HG02981 (cell line): ENCODE results near the gene UBAC1.
"Not testable (repeated sequence)": the region's sequence is repeated elsewhere in the genome, so short reads cannot be mapped to it uniquely, and the experiment has no call there.

Experiments
- ATAC-seq: cut with Tn5 transposase; IDR thresholded peaks from one replicate; pipeline ENCODE4 v1.9.1; 2021; ENCODE audit warnings: mild to moderate bottlenecking, moderate library complexity; ENCODE audit not compliant: unreplicated experiment

Gene UBAC1

DNA sequence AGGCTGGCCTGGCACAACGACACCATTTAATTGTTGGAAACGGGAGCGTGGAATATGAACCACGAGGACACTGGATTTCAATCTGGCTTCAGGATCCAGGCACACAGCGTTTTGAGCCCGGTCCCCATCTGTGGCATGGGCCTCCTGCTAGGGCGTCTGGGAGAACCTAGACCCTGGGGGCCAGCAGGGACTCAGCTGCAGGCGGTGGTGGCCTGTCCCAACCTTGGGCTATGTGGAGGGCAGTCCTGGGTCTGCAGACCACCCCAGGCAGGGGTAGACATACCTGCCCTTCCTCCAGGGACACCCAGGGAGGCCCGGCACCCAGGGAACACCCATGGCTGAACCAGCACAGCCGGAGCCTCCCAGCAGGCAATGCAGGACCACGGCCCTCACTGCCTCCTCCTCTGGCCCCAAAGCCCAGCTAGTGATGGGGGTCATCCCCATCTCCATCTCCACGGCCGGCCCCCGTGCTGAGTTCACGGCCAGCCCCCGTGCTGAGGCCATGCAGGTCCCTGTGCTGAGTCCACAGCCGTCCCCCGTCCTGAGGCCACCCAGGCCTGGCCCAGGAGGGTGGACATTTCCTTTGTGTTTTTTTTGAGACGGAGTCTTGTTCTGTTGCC, 18.5 kb upstream of the UBAC1 start:
- no peak for ATAC-seq

DNA sequence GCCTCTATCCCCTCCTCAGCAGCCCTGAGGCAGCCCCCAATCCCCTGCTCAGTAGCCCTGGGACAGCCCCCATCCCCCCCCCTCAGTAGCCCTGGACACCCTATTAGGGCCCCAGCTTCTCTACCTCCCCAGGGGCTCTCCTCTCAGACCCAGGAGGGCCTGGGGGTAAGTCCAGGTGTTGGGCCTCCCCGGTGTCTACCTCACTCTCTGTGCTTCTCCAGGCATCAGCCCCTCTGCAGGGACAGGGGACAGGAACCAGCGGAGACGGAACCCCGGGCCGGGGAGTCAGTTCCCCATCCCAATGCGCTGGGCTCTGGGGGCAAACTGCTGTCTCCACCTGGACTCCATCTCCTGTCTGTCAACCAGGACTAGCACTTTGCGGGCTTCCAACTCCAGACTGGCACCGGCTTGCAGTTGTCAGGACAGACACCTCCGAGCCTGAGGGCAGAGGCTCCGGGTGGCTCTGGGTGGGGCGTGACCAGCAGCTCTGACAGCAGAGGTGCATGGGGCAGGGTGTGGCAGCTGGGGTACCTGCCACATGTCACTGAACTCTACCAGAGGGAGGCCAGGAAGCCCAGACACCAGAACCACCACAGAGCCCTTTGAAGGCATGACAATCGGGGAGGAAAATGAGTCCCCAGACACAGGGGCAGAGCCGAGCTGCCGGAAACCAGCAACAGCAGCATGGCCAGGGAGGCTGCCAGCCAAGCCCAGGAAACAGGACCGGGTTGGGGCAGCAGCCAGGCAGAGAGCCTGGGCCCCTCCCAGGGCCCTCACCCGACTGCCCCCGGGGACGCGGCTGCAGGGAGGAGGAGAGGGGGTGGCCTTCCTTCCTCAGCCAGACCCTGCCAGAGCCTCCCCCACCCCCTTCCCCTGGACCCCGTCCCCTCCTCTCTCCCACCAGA, 17.7 kb upstream of the UBAC1 start:
- ATAC-seq, result no peak

DNA sequence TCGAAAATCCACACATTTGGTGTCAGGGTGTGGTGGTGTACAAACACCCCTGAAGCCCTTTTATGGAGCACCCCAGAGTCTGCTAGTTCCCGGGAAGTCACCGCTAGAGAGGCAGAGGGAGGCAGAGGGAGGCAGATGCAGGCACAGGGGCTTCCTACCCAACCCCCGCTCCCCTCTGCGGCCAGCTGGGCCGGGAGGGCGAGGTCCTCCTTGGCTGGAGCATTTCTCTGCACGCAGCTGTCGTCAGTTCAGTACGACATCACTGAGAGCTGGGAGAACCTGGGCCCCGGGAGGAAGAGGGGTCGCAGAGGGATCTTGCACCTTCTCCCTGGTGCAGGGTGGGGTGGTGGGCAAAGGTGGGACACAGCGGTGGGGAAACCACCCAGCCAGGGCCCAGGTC, 15.8 kb upstream of the UBAC1 start:
- no peak for ATAC-seq

DNA sequence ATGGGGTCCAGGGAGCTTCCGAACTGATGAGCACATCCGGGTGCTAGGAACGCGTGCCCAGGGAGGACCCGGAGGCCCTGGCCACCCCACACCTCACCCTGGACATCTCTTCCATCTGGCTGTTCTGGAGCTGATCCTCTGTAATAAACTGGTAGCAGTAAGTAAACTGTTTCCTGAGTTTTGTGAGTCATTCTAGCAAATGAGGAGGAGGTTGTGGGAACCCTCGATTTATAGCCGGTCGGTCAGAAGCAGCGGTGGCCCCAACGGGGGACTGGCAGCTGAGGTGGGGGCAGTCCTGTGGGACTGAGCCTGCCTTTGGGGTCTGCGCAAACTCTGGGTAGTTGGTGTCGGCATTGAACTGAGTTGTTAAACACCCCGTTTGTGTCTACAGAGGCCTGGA, 15.4 kb upstream of the UBAC1 start:
- ATAC-seq, result no peak

DNA sequence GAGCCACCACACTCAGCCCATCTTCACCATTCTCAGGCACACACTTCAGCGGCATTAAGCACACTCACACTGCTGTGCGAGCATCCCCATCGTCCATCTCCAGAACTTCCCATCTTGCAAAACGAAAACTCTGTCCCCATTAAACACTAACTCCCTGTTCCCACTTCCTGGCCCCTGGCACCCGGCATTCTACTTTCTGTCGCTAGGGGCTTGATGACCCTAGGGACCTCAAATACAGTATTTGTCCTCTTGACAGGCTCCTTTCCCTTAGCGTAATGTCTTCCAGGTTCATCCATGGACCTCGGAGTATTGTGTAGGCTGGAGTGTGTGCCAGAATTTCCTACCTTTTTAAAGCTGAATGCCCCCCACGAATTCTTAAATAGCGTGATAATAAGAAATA, 14.7 kb upstream of the UBAC1 start:
- no peak for ATAC-seq

DNA sequence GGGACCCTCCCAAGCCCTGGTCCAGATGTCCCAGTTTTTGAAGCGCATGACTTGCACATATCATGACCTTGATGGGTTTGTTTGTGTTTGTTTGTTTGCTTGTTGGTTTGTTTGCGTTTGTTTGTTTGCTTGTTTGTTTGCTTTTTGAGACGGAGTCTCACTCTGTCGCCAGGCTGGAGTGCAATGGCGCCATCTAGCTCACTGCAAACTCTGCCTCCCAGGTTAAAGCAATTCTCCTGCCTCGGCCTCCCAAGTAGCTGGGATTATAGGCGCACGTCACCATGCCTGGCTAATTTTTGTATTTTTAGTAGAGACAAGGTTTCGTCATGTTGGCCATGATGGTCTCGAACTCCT, 13.0 kb upstream of the UBAC1 start:
- ATAC-seq, result no peak

DNA sequence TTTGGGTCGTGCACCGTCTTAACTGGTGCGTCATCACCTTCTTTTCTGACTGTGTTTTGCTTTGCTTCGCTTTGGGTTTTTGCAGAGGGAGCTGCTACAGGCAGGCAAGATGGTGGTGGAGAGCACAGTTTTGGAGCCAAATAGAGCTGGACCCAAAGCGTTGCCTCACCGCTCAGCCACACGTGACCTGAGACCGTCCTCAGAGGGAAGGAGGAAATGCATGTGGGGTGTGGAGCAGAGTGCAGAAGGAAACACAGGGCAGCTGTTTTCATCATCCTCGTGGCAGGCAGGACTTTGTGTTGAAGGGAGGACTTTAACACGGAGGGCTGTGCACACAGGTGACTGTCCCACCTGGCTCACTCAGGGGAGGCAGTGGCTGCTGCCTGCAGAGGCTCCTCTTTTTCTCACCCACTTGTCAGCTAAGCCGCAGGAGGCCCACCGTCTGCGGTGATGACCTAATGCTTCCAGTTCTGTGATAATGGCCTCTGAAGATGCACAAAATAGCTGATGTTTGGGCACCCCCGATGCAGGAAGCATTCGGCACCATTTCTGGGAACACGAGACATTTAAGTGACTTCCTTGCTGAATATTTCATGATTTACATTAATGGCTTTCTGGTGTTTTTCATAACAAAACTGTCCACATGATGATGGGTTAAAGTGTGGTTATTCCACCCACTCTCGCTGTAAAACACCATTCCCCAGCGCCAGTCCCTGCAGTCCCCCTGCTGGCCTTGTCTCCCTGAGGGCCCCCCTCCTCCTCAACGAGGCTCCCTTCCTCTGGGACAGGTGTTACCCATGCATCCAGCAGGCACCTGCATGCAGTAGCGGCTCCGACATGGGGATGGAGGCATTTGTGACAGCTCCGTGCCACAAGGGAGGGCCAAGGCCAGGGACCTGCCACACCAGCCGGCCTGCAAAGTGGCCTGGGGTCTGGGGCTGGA, 12.4 kb upstream of the UBAC1 start:
- no peak for ATAC-seq

DNA sequence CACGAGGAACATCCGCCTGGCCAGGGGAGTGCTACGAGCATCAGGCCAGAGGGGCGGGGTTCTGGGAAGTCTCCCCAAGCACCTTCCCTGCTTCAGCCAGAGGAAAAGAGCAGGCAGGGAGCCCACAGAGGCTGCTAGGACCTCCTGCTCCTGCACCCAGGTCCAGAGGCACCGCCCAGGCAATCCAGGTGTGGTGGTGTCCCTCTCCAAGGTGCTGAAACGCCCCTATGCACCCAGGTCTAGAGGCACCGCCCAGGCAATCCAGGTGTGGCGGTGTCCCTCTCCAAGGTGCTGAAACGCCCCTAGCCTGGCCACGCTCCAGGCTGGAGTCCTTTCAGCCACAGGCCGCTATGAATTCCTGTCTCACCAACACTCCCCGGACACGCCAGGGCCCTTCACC, 10.7 kb upstream of the UBAC1 start:
- no peak for ATAC-seq

DNA sequence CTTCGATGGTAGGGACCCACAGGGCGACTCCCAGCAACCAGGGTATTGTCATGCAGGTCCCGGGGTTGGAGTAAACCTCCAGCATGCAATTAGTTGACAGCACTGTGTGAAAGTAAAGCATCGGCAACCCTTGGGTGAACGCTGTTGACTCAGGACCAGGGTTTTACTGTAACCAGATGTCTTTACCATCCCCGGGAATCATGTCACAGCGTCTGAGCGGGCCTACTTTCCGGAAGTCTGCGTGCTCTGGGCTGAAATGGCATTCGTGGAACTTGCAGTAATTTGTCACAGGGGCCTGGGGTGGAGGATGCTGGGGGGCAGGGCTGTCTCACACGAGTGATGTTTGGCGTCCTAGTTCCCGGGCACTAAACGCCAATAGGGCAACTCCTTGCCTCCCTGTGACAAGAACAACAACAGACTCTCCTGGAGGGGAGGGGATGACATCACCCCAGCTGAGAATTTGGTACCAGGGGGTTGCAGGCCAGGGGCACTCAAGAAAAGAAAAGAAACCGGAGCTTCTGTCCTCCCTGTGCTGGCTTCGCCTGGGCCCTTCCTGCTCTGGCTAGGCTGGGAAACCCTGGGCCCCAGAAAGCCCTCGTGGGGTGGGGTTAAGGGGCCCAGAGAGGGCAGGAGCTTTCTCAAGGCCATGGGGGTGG, 10.1 kb upstream of the UBAC1 start:
- no peak for ATAC-seq

DNA sequence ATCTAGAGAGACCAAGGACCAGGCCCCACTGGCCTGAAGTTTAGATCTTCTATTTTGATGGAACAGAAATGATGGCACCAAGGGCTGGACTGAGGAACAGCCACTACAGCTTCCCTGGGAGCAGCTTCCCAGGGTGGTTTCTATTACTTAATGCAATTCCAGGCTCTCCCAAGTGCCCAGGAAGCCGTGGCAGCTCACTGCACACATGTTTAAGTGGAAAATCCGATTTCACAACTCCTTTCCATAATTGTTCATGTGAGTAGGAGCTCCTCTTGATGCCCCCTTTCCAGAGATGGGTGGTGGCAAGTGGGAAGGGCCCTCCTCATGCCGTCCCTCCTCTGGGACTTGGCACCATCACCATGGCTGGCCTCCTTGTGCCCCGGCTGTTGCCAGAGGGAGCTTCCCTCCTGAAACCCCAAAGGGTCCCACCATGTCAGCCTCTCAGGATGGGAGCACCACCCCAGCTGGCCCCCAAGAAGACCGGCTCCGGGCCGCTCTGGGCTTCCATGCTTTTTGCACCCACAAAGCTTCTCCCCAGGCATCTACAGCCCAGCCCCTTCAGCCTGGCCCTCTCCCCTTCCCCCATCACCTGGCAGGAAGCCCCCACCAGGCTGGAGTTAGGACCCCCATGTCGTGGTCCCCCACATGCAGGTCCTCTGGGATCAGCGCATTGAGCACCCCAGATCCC, 9.1 kb upstream of the UBAC1 start:
- ATAC-seq, result no peak

DNA sequence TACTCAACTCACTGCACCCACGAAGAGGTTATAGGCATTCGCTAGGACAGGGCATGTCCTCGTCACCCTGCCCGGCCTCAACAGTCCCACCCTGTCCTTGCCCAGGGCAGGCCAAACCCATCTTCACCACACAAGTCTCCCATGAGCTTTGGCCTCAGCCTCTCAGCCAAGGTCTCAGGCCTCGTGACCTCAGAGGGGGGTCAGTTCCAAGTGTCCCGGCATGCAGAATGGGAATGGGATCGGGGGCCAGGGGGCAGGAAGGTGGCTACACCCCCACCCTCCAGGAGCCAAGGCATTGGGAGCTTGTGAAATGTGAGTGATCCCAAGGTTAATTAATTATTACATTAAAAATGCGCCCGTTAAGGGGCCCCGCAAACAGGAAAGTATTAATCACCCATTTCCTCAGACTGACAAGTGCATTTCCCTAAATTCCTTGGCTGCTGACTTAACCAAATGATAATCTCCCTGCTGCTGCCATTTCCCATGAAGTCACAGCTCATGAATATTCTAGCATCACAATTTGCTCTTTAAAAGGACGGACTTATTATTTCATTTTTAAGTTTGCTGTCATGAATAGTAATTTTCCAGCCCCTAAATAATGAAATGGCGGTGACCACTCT, 8.0 kb upstream of the UBAC1 start:
- no peak for ATAC-seq

DNA sequence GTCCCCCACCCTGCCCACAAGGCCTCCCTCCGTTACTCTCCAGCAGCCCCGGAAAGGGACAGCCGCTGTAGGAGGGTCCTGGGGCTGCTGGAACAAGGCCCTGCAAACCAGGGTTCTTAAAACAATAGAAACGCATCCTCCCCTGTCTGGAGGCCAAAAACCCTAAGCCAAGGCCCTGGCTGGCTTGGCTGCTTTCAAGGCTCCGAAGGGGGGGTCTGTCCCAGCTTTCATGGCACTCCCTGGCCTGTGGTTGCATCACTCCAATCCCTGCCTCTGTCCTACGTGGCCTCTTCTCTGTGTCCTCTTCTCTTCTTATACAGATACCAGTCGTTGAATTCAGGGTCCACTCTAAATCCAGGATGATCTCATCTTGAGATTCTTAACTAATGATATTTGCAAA, 7.4 kb upstream of the UBAC1 start:
- ATAC-seq, result no peak

DNA sequence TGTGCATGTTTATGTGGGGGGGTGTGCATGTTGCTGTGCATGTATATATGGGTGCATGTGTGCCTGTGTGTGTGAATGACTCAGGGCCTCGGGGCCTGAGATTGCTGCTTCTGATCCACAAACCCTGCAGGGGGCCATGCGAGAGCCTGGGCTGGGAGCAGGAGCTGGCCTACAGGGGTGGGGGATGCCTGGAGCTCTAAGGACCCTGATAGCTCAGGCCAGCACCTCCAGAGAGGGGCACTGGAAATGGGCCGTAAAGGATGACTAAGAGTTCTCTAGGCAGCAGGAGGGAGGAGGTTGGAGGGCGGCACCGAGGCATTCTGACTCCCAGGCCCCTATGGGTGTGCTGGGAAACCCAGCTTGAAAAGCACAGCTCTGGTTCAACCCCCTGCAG, 6.9 kb upstream of the UBAC1 start:
- no peak for ATAC-seq

DNA sequence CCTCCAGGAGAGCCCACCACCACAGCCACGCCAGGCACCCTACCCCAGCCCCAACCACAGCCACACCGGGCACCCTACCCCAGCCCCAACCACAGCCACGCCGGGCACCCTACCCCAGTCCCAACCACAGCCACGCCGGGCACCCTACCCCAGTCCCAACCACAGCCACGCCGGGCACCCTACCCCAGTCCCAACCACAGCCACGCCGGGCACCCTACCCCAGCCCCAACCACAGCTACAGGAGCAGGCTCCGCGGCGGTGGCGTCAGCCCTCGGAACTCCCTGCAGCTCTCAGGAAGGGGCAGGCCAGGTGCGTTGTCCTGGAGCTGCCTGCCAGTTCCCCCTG, 5.7 kb upstream of the UBAC1 start:
- not testable (repeated sequence) for ATAC-seq

DNA sequence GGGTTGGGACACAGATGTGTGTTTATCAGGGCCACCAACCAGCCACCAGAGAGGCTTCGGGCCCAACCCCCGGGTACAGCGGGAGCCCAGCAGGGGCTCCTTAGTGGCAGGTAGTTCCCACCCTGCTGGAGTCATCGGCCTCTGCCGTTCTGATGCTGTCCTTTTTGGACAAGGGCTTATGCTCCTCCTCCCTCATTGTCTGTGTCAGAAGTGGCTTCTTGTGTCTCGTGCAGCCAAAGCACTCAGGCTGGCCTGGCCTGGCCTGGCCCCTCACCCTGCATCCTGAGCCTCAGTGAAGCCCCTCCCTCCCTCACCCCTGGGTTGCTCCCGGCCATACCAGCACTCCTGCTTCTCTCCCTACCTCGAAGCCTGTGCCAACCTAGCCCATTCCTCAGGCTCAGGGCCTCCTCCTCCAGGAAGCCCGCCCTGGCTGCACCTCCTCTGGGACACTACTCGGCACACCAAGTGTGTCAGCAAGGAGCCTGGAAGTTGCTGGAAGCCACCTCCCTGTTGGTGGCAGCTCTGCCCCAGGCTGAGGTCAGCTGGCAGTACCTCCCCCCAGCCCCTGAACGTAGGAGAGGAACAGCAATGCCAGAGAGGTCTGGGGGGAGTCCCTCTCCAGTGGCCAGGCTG, 4.1 kb upstream of the UBAC1 start:
- no peak for ATAC-seq

DNA sequence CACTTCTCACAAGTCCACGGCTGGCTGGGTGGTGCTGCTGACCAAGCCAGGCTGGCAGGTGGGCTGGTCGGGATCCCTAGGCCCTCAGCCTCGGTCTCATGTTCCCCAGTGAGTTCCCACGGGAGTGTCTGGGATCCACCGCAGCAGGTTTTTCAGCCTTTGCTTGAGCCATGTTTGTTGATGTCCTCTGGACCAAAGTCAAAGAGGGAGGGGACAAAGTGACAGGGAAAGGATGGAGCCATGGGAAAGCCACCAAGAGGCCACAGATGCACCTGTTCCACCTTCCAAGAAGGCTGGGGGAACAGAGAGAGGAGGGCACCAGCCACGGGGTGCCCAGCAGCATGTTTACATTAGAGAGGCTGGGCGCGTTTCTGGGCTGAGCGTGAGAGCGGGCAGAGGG, 2.8 kb upstream of the UBAC1 start:
- ATAC-seq, result no peak

DNA sequence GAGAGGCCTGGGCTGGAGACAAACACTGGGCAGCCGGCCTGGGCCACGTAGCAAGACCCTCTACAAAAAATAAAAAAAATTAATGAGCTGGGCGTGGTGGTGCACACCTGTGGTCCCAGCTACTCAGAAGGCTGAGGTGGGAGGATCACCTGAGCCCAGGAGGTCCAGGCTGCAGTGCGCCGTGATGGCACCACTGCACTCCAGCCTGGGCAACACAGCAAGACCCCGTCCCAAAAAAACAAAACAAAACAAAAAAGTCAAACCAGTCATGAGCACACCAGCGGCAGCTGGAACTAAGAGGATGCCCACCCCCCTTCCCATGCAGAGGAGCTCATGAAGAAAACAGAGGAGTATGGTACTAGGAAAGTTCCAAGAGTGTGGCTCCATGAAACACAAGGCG, 2.2 kb upstream of the UBAC1 start:
- ATAC-seq, result no peak

DNA sequence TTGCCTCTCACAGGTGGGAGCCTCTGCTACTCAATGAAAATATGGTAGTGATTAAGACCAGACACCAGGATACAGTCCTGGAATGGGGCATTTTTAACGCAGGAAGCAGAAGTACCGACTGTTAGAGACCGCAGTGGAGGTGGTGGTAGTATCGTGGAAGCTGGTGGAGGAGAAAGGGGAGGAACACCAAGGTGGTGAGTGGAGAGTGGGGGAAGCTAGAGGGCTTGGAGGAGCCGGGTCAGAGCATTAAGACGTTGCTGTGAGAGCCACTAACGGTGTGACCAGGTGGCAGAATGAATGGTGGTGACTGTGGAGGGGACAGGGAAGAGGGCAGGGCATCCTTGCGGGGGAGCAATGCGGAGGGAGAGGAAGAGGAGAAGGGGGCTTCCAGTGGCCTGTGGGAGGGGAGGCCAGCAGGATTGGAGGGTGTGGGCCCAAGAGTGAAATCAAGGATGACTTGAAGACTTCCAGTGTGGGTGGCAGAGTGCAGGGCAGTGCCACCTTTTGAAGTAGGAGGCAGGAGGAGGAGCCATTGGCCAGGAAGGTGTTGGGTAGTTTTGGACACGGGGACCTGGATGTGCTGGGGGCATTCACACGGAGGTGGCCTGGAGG, 1.6 kb upstream of the UBAC1 start:
- no peak for ATAC-seq
